HG03442 (cell line): Measurements from ENCODE around the gene TPST2.

ENCODE experiments used
- ATAC-seq: cut with Tn5 transposase; IDR thresholded peaks from one replicate; pipeline ENCODE4 v1.9.1; 2021; ENCODE audit warnings: mild to moderate bottlenecking, moderate library complexity; ENCODE audit not compliant: unreplicated experiment

Gene TPST2

GRCh38 chr22:26610996-26611395, 21.1 kb upstream of the TPST2 start:
- ATAC-seq, result no peak

DNA sequence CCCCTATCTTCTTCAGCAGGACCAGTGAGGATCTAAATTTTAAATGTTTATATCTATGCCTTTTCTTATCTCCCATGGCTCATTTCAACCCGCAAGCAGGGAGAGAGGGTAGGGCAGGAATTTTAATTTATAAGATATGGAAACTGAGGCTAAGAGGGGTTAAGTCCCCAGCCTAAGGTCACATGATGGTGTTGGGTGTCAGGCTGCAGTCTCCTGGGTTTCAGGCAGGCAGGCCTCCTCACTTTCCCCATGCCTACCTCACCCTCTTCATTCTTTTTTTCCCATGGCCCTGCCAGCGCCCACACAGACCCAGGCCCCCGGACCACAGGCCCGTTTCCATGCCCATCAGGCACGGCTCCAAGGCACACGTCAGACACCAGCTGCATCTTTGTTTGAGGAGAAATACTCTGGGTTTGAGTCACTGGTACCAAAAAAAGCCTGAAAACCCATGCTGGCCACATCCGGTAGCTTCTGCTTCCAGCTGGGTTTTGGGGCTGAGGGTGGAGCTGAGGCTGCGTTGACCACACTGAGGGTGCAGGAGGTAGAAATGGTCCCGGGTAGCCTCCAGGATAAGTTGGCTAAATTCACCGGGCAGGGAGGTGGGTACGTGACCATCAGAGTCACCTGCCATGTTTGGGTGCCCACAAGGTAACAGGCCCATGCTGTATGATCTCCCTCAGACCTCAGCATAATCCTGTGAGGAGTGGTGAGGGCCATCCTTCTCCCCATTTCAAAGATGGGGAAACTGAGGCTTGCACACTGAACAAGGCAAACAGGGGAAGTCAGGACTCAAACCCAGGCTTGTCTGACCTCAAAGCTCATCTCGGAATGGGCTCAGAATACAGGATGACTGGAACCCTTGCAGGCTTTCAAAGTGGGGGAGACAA, 20.4 kb upstream of the TPST2 start:
- ATAC-seq, result peak; percentile 80

- no peak for ATAC-seq
Observed at GRCh38 chr22:26609287-26609686, 19.4 kb upstream of the TPST2 start.

DNA sequence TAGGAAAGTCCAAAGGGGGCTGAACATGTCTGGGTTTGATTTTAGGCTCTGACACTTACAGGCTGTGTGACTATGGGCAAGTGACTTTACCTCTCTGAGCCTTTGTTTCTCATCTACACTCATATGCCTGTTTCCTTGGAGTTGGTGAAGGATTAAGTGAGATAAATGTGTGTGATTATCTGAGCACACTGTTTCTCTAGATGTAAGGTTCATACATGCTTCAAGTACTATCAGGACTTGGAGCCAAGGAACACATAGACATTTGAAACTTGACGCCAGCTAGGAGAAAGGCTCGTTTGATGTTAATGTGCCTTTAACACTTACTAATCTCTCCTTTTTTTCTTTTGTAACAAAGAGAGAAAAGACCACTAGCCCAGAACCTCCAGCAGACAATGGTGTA, 18.2 kb upstream of the TPST2 start:
- no peak for ATAC-seq

GRCh38 chr22:26606611-26607010, 16.7 kb upstream of the TPST2 start:
- ATAC-seq, result no peak

DNA sequence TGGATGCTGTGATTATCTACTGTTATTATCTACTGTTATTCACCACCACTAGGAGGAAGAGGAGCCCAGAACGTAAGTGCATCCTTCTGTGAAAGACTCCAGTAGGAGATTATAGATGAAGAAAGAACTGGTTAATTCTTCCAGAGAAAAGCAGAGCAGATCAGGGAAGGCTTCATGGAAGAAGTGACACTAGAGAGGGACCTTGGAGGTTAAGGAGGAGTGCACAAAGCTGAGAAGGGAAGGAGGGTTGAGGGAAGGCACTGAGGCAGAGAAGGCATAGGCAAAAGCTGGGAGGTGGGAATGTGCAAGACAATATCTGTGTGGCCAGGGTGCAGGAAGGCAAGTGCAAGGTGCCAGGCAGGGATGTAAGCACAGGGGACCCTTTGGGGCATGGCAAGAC, 14.4 kb upstream of the TPST2 start:
- no peak for ATAC-seq

DNA sequence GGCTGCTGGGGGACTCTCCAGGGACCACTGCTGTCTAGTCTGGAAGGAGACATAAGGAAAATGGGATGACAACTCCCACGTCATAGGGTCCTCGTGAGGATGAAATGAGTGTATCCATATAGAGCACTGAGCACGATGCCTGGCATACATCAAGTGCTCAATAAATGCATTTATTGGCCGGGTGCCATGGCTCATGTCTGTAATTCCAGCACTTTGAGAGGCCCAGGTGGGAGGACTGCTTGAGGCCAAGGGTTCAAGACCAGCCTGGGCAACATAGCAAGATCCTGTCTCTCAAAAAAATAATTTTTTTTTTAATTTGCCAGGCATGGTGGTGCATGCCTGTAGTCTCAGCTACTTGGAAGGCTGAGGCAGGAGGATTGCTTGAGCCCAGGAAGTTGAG, 12.2 kb upstream of the TPST2 start:
- no peak for ATAC-seq

DNA sequence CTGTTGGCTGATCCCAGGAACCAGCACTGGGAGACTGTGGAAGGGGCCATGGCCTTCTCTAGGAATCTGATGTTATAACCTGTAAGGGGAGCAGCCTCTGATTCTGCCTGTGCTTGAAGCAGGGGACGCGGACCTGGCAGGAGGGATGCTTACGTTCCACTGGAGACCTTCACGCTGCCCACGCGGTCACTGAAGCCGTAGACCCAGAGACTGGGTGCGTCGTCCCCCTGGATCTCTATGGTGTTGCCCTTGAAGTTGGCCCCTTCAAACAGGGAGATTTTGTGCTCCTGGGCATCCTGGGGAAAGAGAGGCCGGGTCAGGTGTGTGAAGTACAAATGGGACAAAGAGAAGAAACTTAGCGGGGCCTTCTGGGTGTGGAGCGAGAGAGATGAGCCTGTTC, 11.8 kb upstream of the TPST2 start:
- ATAC-seq, result no peak

DNA sequence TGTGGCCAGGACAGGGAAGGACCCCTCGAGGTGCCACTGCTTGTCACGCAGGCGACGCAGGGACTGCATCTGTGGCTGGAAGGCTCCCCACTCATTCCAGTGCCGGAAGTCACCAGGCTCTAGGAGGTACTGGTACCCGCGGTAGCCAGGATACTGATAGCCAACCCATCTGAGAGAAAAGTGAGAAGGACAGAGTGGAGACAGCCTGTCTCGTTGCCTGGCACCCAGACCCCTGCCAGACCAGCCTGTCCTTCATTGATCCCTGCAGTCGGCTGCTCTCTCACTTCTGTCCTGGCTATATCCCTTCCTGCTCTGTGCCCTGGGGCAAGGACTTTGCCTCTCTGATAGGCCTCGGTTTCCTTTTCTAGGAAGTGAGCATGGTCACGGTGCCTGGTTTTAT, 9.6 kb upstream of the TPST2 start:
- ATAC-seq, result no peak

- no peak for ATAC-seq
Observed at GRCh38 chr22:26597480-26597879, 7.5 kb upstream of the TPST2 start.

DNA sequence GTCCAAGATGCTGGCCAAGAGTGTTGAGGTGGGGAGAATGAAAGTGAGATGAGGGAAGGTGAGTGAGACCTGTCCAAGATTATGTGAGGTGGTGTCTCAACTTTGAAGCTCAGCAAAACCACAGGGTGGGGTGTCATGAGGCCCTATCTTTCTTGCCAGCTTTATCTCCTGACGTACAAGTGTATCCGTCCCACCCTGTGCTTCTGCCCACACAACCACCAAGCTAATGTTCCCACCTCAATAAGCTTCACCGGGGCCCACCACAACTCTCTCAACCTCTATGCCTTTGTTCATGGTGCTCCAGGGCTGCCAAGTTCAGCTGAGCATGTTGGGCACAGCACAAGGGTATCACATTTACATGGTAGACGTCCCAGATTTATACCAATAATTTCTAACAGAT, 7.1 kb upstream of the TPST2 start:
- no peak for ATAC-seq

- ATAC-seq, result no peak
Observed at GRCh38 chr22:26593763-26594162, 3.8 kb upstream of the TPST2 start.

- peak; percentile 50 for ATAC-seq
Observed at GRCh38 chr22:26592421-26592891, 2.5 kb upstream of the TPST2 start.

DNA sequence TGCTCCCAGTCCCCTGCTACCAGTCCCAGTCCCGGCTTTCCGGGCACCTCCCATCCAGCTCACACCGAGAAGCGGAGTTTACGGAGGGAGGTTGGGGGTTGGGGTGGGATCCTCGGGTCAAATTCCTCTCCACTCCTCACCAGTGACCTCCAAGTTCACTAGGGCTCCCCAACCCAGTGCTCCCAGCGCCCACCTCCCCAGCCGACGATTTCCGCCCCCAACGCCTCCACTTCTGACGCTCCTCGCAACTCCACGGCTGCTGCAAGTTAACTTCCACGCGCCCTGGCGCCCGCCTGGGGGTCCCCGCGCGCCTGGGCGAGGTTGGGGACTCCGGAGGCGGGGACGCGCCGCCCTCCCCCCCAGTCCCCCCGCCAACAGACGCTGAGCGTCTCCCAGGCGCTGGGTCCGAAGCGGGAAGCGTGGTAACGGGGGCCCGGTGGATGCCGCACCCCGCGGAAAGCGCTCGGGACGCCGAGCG, 526 bp downstream of the TPST2 start:
- ATAC-seq, result peak; percentile 5

DNA sequence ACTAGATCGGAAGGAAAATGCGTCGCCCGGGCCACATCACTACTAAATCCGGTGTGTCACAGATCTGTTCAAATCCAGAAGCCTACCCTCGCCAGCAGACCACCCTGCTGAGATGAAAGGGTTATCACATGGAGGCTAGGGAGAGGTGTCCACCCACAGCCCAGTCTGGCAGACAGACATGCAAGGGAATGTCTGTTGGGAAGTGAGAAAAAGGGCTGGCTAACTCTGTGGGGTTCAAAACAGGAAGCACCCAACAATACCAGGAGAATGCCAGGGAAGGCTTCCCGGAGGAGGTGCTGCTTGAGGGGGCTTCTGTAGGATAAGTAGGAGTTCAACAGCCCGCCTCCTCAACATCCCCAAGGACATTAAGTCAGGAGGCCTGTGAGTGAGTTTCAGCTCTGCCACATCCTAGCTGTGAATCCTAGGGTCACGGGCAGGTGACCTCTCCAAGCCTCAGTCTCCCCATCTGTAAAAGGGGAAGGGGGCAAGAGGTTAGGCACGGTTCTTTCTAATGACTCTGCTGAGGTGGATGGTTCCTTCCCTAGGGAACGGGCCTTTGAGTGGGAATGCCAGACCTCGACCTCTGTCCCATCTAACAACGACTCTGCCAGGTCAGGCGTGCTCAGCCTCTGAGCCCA, 1.1 kb downstream of the TPST2 start:
- ATAC-seq, result no peak

GRCh38 chr22:26587991-26588613, 1.8 kb downstream of the TPST2 start:
- no peak for ATAC-seq

DNA sequence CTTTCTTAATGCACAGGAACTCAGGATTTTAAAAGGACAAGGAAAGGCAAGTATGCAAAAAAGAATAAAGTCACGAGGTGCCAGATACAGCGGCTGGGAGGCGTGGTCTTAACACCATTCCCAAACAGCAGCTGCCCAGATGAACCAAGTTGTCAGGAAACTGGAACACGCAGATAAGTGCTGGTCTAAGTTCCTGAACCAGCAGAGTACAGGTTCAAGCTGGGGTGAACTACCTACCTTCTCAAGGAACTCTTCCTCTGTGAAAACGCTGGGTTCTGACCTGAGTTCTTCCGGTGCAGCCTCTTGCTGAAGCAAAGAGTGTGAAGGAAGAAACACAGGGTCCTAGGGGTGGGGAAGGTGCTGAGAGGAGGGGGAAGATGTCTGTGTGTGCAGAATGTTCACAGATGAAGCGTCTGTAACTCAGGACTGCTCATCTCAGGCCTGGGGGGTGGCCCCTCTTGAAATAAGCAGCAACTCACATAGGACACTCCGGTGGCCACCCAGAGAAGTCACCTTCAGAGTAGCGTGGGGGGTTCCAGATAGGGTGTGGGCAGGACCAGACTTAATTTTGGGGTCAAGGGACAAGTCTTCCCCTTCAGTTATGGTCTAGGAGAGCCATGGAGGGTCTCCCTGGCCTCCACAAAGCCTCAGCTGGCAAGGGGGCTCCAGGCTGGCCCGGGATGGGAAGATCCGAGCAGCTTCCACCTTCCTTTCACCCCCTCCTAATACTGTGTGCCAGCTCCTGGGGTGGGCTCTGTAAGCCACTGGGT, 3.2 kb downstream of the TPST2 start:
- ATAC-seq, result no peak

DNA sequence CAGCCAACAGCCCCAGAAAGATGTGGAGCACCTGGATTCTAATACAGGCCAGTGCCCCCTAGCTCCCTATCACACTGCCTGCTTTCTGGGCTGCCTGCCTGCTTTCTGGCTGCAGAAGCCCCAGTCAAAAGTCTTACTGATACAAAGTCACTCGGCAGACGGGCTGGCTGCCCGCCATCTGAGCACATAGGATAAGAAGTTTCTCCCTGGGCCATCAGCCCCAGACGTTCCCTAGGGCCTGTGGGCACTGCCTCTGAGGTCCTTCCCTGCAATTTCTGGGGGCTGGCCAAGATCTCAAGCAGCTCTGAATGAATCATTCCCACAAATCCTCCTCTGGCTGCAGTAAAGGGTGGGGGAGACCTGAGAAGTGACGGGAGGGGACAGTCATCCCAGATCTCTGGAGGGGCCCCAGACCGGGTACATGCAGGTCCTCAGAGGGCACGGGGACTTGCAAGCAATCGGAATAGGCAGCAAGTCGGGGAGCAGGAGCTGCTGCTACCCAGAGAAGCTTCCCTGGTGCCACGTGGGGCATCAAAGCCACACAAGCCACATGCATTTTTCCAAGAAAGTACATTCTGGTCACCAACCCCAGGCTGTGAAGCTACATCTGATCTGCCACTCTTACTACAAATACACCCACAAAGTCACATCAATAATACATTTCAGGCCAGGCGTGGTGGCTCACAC, 4.7 kb downstream of the TPST2 start:
- no peak for ATAC-seq

- ATAC-seq, result no peak
Observed at GRCh38 chr22:26584010-26584409, 5.9 kb downstream of the TPST2 start.

GRCh38 chr22:26581633-26582168, 8.2 kb downstream of the TPST2 start:
- no peak for ATAC-seq
